Measurements from ENCODE around the gene ACKR1. TPM values are rescaled to one million over a fixed set of nuclear protein-coding genes. Genes with fewer than 3 reads are reported as not detected.

Gene ACKR1
- total RNA-seq, 6 donors from 2014 or later: 2.1 to 133 (median 38.4) TPM

GRCh38 chr1:159196543-159196942 lies 8.1 kb upstream of the ACKR1 start:
- 73 to 81% methylated on average over 5 of the region's 5 CpGs for WGBS, 2 donors
- Histone ChIP-seq H3K4me3 (no peak overlapping the region), H3K9me3 (no peaks in the 10 kb centered on the region), H3K27ac (no peak overlapping the region), H3K27me3 (no peaks in the 10 kb centered on the region), H3K36me3 (no peaks in the 10 kb centered on the region), H3K4me1 (peaks cover 2 to 7% (median 6%) of the 10 kb centered on the region in 4 donors)
- ATAC-seq (ENCODE audit: low FRiP score in 2 of 2) (no peak), DNase-seq (no peak)
- no peak for TF ChIP-seq EP300 (IDR thresholded peaks at IDR 0.05)

- ATAC-seq (ENCODE audit: low FRiP score in 2 of 2): peak; percentile 70 to 82
- 43 to 46% methylated on average over 12 of the region's 12 CpGs for WGBS, 2 donors
- H3K4me1 ChIP-seq: peaks cover 5 to 20% (median 12%) of the 10 kb centered on the region in 4 donors
- TF ChIP-seq EP300 (IDR thresholded peaks at IDR 0.05) (no peak), POLR2A (IDR thresholded peaks at IDR 0.05) (no peak), CTCF (IDR thresholded peaks at IDR 0.05) (peak; percentile 77 to 90 (median 85)), POLR2AphosphoS5 (IDR thresholded peaks at IDR 0.05) (no peak)
- no peak overlapping the region for H3K27ac ChIP-seq
- peak in 1 of 2 donors; percentile 65 for DNase-seq
- no peak overlapping the region for H3K4me3 ChIP-seq
- no peaks in the 10 kb centered on the region for H3K36me3 ChIP-seq
- no peaks in the 10 kb centered on the region for H3K9me3 ChIP-seq
- H3K27me3 ChIP-seq: no peaks in the 10 kb centered on the region
Observed at GRCh38 chr1:159197561-159198557, 6.8 kb upstream of the ACKR1 start.

- no peak for TF ChIP-seq POLR2AphosphoS5 (IDR thresholded peaks at IDR 0.05)
- no peak for TF ChIP-seq POLR2A (IDR thresholded peaks at IDR 0.05)
- TF ChIP-seq CTCF (IDR thresholded peaks at IDR 0.05): no peak
- no peak for TF ChIP-seq EP300 (IDR thresholded peaks at IDR 0.05)
- no peaks in the 10 kb centered on the region for H3K27me3 ChIP-seq
- no peak for ATAC-seq (ENCODE audit: low FRiP score in 2 of 2)
- no peaks in the 10 kb centered on the region for H3K36me3 ChIP-seq
- H3K9me3 ChIP-seq: no peaks in the 10 kb centered on the region
- H3K4me3 ChIP-seq: peak overlapping the region in 1 of 4 donors; percentile 16
- no peak for DNase-seq
- WGBS, 2 donors: 70 to 84% methylated on average over 5 of the region's 5 CpGs
- no peak overlapping the region for H3K27ac ChIP-seq
- H3K4me1 ChIP-seq: peaks cover 5 to 25% (median 12%) of the 10 kb centered on the region in 4 donors
Observed at GRCh38 chr1:159199901-159200300, 4.8 kb upstream of the ACKR1 start.

- Histone ChIP-seq H3K36me3 (no peaks in the 10 kb centered on the region), H3K9me3 (no peaks in the 10 kb centered on the region), H3K4me1 (peaks cover 5 to 25% (median 12%) of the 10 kb centered on the region in 4 donors), H3K27ac (no peak overlapping the region), H3K27me3 (no peaks in the 10 kb centered on the region), H3K4me3 (peak overlapping the region in 1 of 4 donors; percentile 16)
- ATAC-seq (ENCODE audit: low FRiP score in 2 of 2): no peak
- peak in 1 of 2 donors; percentile 56 for DNase-seq
- WGBS, 2 donors: 39 to 49% methylated on average over 13 to 16 of the region's 18 CpGs
- TF ChIP-seq EP300 (IDR thresholded peaks at IDR 0.05): no peak
- TF ChIP-seq POLR2AphosphoS5 (IDR thresholded peaks at IDR 0.05): no peak
- TF ChIP-seq CTCF (IDR thresholded peaks at IDR 0.05): no peak
- no peak for TF ChIP-seq POLR2A (IDR thresholded peaks at IDR 0.05)
Observed at GRCh38 chr1:159200769-159201168, 3.9 kb upstream of the ACKR1 start.

- DNase-seq: no peak
- no peaks in the 10 kb centered on the region for H3K9me3 ChIP-seq
- no peaks in the 10 kb centered on the region for H3K36me3 ChIP-seq
- TF ChIP-seq EP300 (IDR thresholded peaks at IDR 0.05) (no peak), POLR2AphosphoS5 (IDR thresholded peaks at IDR 0.05) (no peak), CTCF (IDR thresholded peaks at IDR 0.05) (no peak), POLR2A (IDR thresholded peaks at IDR 0.05) (no peak)
- no peak for ATAC-seq (ENCODE audit: low FRiP score in 2 of 2)
- no peaks in the 10 kb centered on the region for H3K27me3 ChIP-seq
- peaks cover 5 to 25% (median 12%) of the 10 kb centered on the region in 4 donors for H3K4me1 ChIP-seq
- H3K4me3 ChIP-seq: peak overlapping the region in 2 of 4 donors; percentile 3 to 12
- WGBS, 2 donors: 10 to 20% methylated on average over 5 of the region's 5 CpGs
- H3K27ac ChIP-seq: peak overlapping the region in 1 of 4 donors; percentile 4
Observed at GRCh38 chr1:159201642-159202041, 3.0 kb upstream of the ACKR1 start.

All from upper lobe of left lung (tissue), 6 donors.